Bronchial epithelial cell (primary cell): ENCODE measurements around the gene CALM3. TPM values are rescaled to one million over a fixed set of nuclear protein-coding genes. Genes with fewer than 3 reads are reported as not detected.
"Not testable (repeated sequence)": the region's sequence is repeated elsewhere in the genome, so short reads cannot be mapped to it uniquely, and the experiment has no call there.

Experiments used
- DNase-seq: peaks from one replicate; pipeline ENCODE4 v3.0.0-alpha.2; 2010; ENCODE audit warnings: low read depth
- FAIRE-seq: peaks from 2 replicates; lab custom pipeline; 2011; peaks lifted over from hg19 to GRCh38; lab: Jason Lieb, UNC
- H3K27me3 ChIP-seq: 2 replicates; pipeline ENCODE4 v1.5.1; 2011; ENCODE audit warnings: low read length; ENCODE audit not compliant: control insufficient read depth, insufficient read depth
- H3K36me3 ChIP-seq: 2 replicates; pipeline ENCODE4 v1.5.1; 2011; ENCODE audit warnings: low read length; ENCODE audit not compliant: control insufficient read depth, insufficient read depth
- H3K4me3 ChIP-seq: 2 replicates; pipeline ENCODE4 v1.5.1; 2011; ENCODE audit warnings: mild to moderate bottlenecking, low read depth, low read length, control low read depth
- CTCF ChIP-seq: IDR thresholded peaks from 2 replicates; pipeline ENCODE4 v1.5.1; 2011; ENCODE audit warnings: mild to moderate bottlenecking, moderate library complexity, low read length, control low read depth, inconsistent platforms; ENCODE audit not compliant: insufficient read depth, severe bottlenecking
- total RNA-seq: library from RNA; depleted of rRNA; stranded (reverse); fragments of >200 nt; gene quantifications from 2 replicates; pipeline ENCODE4 v1.2.1, GENCODE V29; 2014

Gene CALM3
- total RNA-seq, 1 donor from 2014 or later = 79.8 TPM

GRCh38 chr19:46624958-46625661 lies 24.0 kb downstream of the CALM3 start, which contains the start of gene PTGIR:
PTGIR (minus strand) TSS chr19:46625089; CDS start chr19:46624225, 864 bp downstream.
- H3K4me3 ChIP-seq = no peak within 1 kb of the TSS
- no peak for FAIRE-seq

GRCh38 chr19:46625731-46626130 lies 24.6 kb downstream of the CALM3 start:
- H3K36me3 ChIP-seq = no peaks in the 10 kb centered on the region
- FAIRE-seq (no peak), DNase-seq (no peak)
- TF ChIP-seq CTCF = no peak
- no peak overlapping the region for H3K4me3 ChIP-seq
- peaks cover 5% of the 10 kb centered on the region for H3K27me3 ChIP-seq

More at GRCh38 chr19:46624958-46625661, 24.0 kb downstream of the CALM3 start, which contains the start of gene PTGIR:
- Histone ChIP-seq H3K36me3 (no peaks in the 10 kb centered on the region), H3K27me3 (peaks cover 5% of the 10 kb centered on the region)
- TF ChIP-seq CTCF = no peak
- DNase-seq = peak; percentile 29

- no peaks in the 10 kb centered on the region for H3K36me3 ChIP-seq
- H3K4me3 ChIP-seq = no peak overlapping the region
- DNase-seq = no peak
- no peak for TF ChIP-seq CTCF
- no peaks in the 10 kb centered on the region for H3K27me3 ChIP-seq
- no peak for FAIRE-seq
These were observed 25.3 kb downstream of the CALM3 start for GRCh38 chr19:46626446-46626845.

- not testable (repeated sequence) for DNase-seq, FAIRE-seq, H3K27me3 ChIP-seq, H3K4me3 ChIP-seq, H3K36me3 ChIP-seq
These were observed 27.8 kb downstream of the CALM3 start for GRCh38 chr19:46628970-46629369.

- no peak for FAIRE-seq
These were observed 28.5 kb downstream of the CALM3 start for GRCh38 chr19:46629546-46630025.

More at GRCh38 chr19:46629546-46630025, 28.5 kb downstream of the CALM3 start:
- DNase-seq = no peak
- H3K27me3 ChIP-seq = no peaks in the 10 kb centered on the region
- TF ChIP-seq CTCF = no peak
- H3K36me3 ChIP-seq = no peaks in the 10 kb centered on the region
- no peak overlapping the region for H3K4me3 ChIP-seq
